ENCODE results near the gene PRDM13. TPM values are rescaled to one million over a fixed set of nuclear protein-coding genes. Genes with fewer than 3 reads are reported as not detected.
"Not testable (repeated sequence)": the region's sequence is repeated elsewhere in the genome, so short reads cannot be mapped to it uniquely, and the experiment has no call there.

Gene PRDM13
- total and polyA plus RNA-seq, 2 donors = under 0.01 TPM; not detected in 1

- H3K27me3 ChIP-seq (ENCODE audit: control insufficient read depth in 2 of 2, insufficient read depth in 1 of 2, low read length in 1 of 2) = peaks cover 37 to 86% of the 10 kb centered on the region in 2 donors
- H3K27ac ChIP-seq (ENCODE audit: low read depth in 1 of 2, low read length in 1 of 2) = no peak overlapping the region
- H3K4me1 ChIP-seq (ENCODE audit: control insufficient read depth in 2 of 2, insufficient read depth in 2 of 2, low read length in 2 of 2) = peaks cover 6 to 14% of the 10 kb centered on the region in 2 donors
- whole genome bisulfite sequencing = 84% methylated on average over 4 of the region's 4 CpGs
- H3K9me3 ChIP-seq (ENCODE audit: control insufficient read depth in 2 of 2, insufficient read depth in 1 of 2, low read length in 1 of 2) = peaks cover 0 to 2% of the 10 kb centered on the region in 2 donors
- no peak for DNase-seq (ENCODE audit: low read depth in 6 of 9, low spot score in 9 of 9)
- no peak overlapping the region for H3K4me3 ChIP-seq (ENCODE audit: low read length in 2 of 2)
- H3K36me3 ChIP-seq (ENCODE audit: control insufficient read depth in 2 of 2, insufficient read depth in 2 of 2, low read length in 1 of 2) = no peaks in the 10 kb centered on the region
Measured at GRCh38 chr6:99587792-99588191, 18.8 kb upstream of the PRDM13 start.

- Histone ChIP-seq H3K4me3 (ENCODE audit: low read length in 2 of 2) (peak overlapping the region; percentile 38 to 51), H3K36me3 (ENCODE audit: control insufficient read depth in 2 of 2, insufficient read depth in 2 of 2, low read length in 1 of 2) (no peaks in the 10 kb centered on the region), H3K9me3 (ENCODE audit: control insufficient read depth in 2 of 2, insufficient read depth in 1 of 2, low read length in 1 of 2) (peaks cover 0 to 2% of the 10 kb centered on the region in 2 donors), H3K4me1 (ENCODE audit: control insufficient read depth in 2 of 2, insufficient read depth in 2 of 2, low read length in 2 of 2) (peaks cover 6 to 14% of the 10 kb centered on the region in 2 donors), H3K27me3 (ENCODE audit: control insufficient read depth in 2 of 2, insufficient read depth in 1 of 2, low read length in 1 of 2) (peaks cover 39 to 90% of the 10 kb centered on the region in 2 donors), H3K27ac (ENCODE audit: low read depth in 1 of 2, low read length in 1 of 2) (no peak overlapping the region)
- under 1% methylated on average over 52 of the region's 52 CpGs for WGBS
- DNase-seq (ENCODE audit: low read depth in 6 of 9, low spot score in 9 of 9) = peak in 5 of 9 donors; percentile 29 to 72 (median 52)
Measured at GRCh38 chr6:99588618-99589289, 17.9 kb upstream of the PRDM13 start.

- Histone ChIP-seq H3K27ac (ENCODE audit: low read depth in 1 of 2, low read length in 1 of 2) (no peak overlapping the region), H3K4me3 (ENCODE audit: low read length in 2 of 2) (peak overlapping the region; percentile 38 to 51), H3K27me3 (ENCODE audit: control insufficient read depth in 2 of 2, insufficient read depth in 1 of 2, low read length in 1 of 2) (peaks cover 39 to 92% of the 10 kb centered on the region in 2 donors), H3K4me1 (ENCODE audit: control insufficient read depth in 2 of 2, insufficient read depth in 2 of 2, low read length in 2 of 2) (peaks cover 6 to 14% of the 10 kb centered on the region in 2 donors), H3K36me3 (ENCODE audit: control insufficient read depth in 2 of 2, insufficient read depth in 2 of 2, low read length in 1 of 2) (no peaks in the 10 kb centered on the region), H3K9me3 (ENCODE audit: control insufficient read depth in 2 of 2, insufficient read depth in 1 of 2, low read length in 1 of 2) (peaks cover 0 to 2% of the 10 kb centered on the region in 2 donors)
- WGBS = 6% methylated on average over 21 of the region's 21 CpGs
- no peak for DNase-seq (ENCODE audit: low read depth in 6 of 9, low spot score in 9 of 9)
Measured at GRCh38 chr6:99589290-99589672, 17.4 kb upstream of the PRDM13 start.

- Histone ChIP-seq H3K4me3 (ENCODE audit: low read length in 2 of 2) (no peak overlapping the region), H3K36me3 (ENCODE audit: control insufficient read depth in 2 of 2, insufficient read depth in 2 of 2, low read length in 1 of 2) (no peaks in the 10 kb centered on the region), H3K4me1 (ENCODE audit: control insufficient read depth in 2 of 2, insufficient read depth in 2 of 2, low read length in 2 of 2) (peaks cover 6 to 14% of the 10 kb centered on the region in 2 donors), H3K9me3 (ENCODE audit: control insufficient read depth in 2 of 2, insufficient read depth in 1 of 2, low read length in 1 of 2) (peaks cover 1 to 2% of the 10 kb centered on the region in 2 donors), H3K27ac (ENCODE audit: low read depth in 1 of 2, low read length in 1 of 2) (no peak overlapping the region), H3K27me3 (ENCODE audit: control insufficient read depth in 2 of 2, insufficient read depth in 1 of 2, low read length in 1 of 2) (peaks cover 42 to 93% of the 10 kb centered on the region in 2 donors)
- WGBS = 25% methylated on average over 10 of the region's 10 CpGs
- no peak for DNase-seq (ENCODE audit: low read depth in 6 of 9, low spot score in 9 of 9)
Measured at GRCh38 chr6:99589907-99590493, 16.6 kb upstream of the PRDM13 start.

- DNase-seq (ENCODE audit: low read depth in 6 of 9, low spot score in 9 of 9) = no peak
- peaks cover 45 to 93% of the 10 kb centered on the region in 2 donors for H3K27me3 ChIP-seq (ENCODE audit: control insufficient read depth in 2 of 2, insufficient read depth in 1 of 2, low read length in 1 of 2)
Measured at GRCh38 chr6:99590728-99591672, 15.6 kb upstream of the PRDM13 start.

GRCh38 chr6:99591673-99592364, 14.8 kb upstream of the PRDM13 start:
- Histone ChIP-seq H3K27me3 (ENCODE audit: control insufficient read depth in 2 of 2, insufficient read depth in 1 of 2, low read length in 1 of 2) (peaks cover 50 to 96% of the 10 kb centered on the region in 2 donors), H3K4me1 (ENCODE audit: control insufficient read depth in 2 of 2, insufficient read depth in 2 of 2, low read length in 2 of 2) (peaks cover 6 to 14% of the 10 kb centered on the region in 2 donors), H3K4me3 (ENCODE audit: low read length in 2 of 2) (no peak overlapping the region), H3K9me3 (ENCODE audit: control insufficient read depth in 2 of 2, insufficient read depth in 1 of 2, low read length in 1 of 2) (peaks cover 1 to 2% of the 10 kb centered on the region in 2 donors), H3K27ac (ENCODE audit: low read depth in 1 of 2, low read length in 1 of 2) (no peak overlapping the region), H3K36me3 (ENCODE audit: control insufficient read depth in 2 of 2, insufficient read depth in 2 of 2, low read length in 1 of 2) (no peaks in the 10 kb centered on the region)
- no peak for DNase-seq (ENCODE audit: low read depth in 6 of 9, low spot score in 9 of 9)
- 28% methylated on average over 6 of the region's 6 CpGs for WGBS

More at GRCh38 chr6:99590728-99591672, 15.6 kb upstream of the PRDM13 start:
- 4% methylated on average over 63 of the region's 63 CpGs for WGBS
- Histone ChIP-seq H3K9me3 (ENCODE audit: control insufficient read depth in 2 of 2, insufficient read depth in 1 of 2, low read length in 1 of 2) (peaks cover 1 to 2% of the 10 kb centered on the region in 2 donors), H3K4me3 (ENCODE audit: low read length in 2 of 2) (no peak overlapping the region), H3K27ac (ENCODE audit: low read depth in 1 of 2, low read length in 1 of 2) (no peak overlapping the region), H3K36me3 (ENCODE audit: control insufficient read depth in 2 of 2, insufficient read depth in 2 of 2, low read length in 1 of 2) (no peaks in the 10 kb centered on the region), H3K4me1 (ENCODE audit: control insufficient read depth in 2 of 2, insufficient read depth in 2 of 2, low read length in 2 of 2) (peaks cover 6 to 14% of the 10 kb centered on the region in 2 donors)

- peaks cover 6 to 14% of the 10 kb centered on the region in 2 donors for H3K4me1 ChIP-seq (ENCODE audit: control insufficient read depth in 2 of 2, insufficient read depth in 2 of 2, low read length in 2 of 2)
- DNase-seq (ENCODE audit: low read depth in 6 of 9, low spot score in 9 of 9) = no peak
- WGBS = 46% methylated on average over 1 of the region's 1 CpG
- H3K9me3 ChIP-seq (ENCODE audit: control insufficient read depth in 2 of 2, insufficient read depth in 1 of 2, low read length in 1 of 2) = peaks cover 1 to 2% of the 10 kb centered on the region in 2 donors
- H3K27ac ChIP-seq (ENCODE audit: low read depth in 1 of 2, low read length in 1 of 2) = no peak overlapping the region
- peaks cover 53 to 100% of the 10 kb centered on the region in 2 donors for H3K27me3 ChIP-seq (ENCODE audit: control insufficient read depth in 2 of 2, insufficient read depth in 1 of 2, low read length in 1 of 2)
- no peaks in the 10 kb centered on the region for H3K36me3 ChIP-seq (ENCODE audit: control insufficient read depth in 2 of 2, insufficient read depth in 2 of 2, low read length in 1 of 2)
- H3K4me3 ChIP-seq (ENCODE audit: low read length in 2 of 2) = no peak overlapping the region
Measured at GRCh38 chr6:99592900-99593299, 13.7 kb upstream of the PRDM13 start.

GRCh38 chr6:99594696-99595095, 11.9 kb upstream of the PRDM13 start:
- peaks cover 45 to 99% of the 10 kb centered on the region in 2 donors for H3K27me3 ChIP-seq (ENCODE audit: control insufficient read depth in 2 of 2, insufficient read depth in 1 of 2, low read length in 1 of 2)
- H3K4me1 ChIP-seq (ENCODE audit: control insufficient read depth in 2 of 2, insufficient read depth in 2 of 2, low read length in 2 of 2); H3K4me3 ChIP-seq (ENCODE audit: low read length in 2 of 2); H3K9me3 ChIP-seq (ENCODE audit: control insufficient read depth in 2 of 2, insufficient read depth in 1 of 2, low read length in 1 of 2); H3K36me3 ChIP-seq (ENCODE audit: control insufficient read depth in 2 of 2, insufficient read depth in 2 of 2, low read length in 1 of 2); DNase-seq (ENCODE audit: low read depth in 6 of 9, low spot score in 9 of 9); H3K27ac ChIP-seq (ENCODE audit: low read depth in 1 of 2, low read length in 1 of 2): not testable (repeated sequence)
- WGBS = 77% methylated on average over 8 of the region's 8 CpGs

All from thymus (tissue), 11 donors.